Left lung (tissue), 10 donors: ENCODE results near the gene ATAD3A. TPM values are rescaled to one million over a fixed set of nuclear protein-coding genes. Genes with fewer than 3 reads are reported as not detected.

Experiments used
- ATAC-seq: fragments of 200-7000 bp; cut with Tn5 transposase; one replicate; pipeline ENCODE4 v1.9.1; 2020; ENCODE audit warnings: moderate library complexity
- DNase-seq, 4 donors: peaks; one replicate each; pipeline ENCODE4 v3.0.0-alpha.2; 2013 to 2020
- H3K27ac ChIP-seq, 2 donors: fragments of 200-600 bp; sonication (generic) in 1 of 2; one replicate each; pipeline versions ENCODE4 v1.5.0 to v1.8.0; 2020 to 2021
- H3K27me3 ChIP-seq, 2 donors: fragments of 200-600 bp; sonication (generic) in 1 of 2; one replicate each; pipeline versions ENCODE4 v1.5.0 to v1.8.0; 2020 to 2021
- H3K36me3 ChIP-seq, 2 donors: fragments of 200-600 bp; sonication (generic) in 1 of 2; one replicate each; pipeline versions ENCODE4 v1.5.0 to v1.8.0; 2020 to 2021
- H3K4me1 ChIP-seq, 2 donors: fragments of 200-600 bp; one replicate each; pipeline ENCODE4 v1.8.0; 2021
- H3K4me3 ChIP-seq, 2 donors: fragments of 200-600 bp; sonication (generic) in 1 of 2; one replicate each; pipeline versions ENCODE4 v1.5.0 to v1.8.0; 2020 to 2021; ENCODE audit warnings: mild to moderate bottlenecking in 1 of 2
- H3K9me3 ChIP-seq, 2 donors: fragments of 200-600 bp; sonication (generic) in 1 of 2; one replicate each; pipeline versions ENCODE4 v1.5.0 to v1.8.0; 2020 to 2021
- intact Hi-C, 2 donors: fragments of 100-400 bp; cut with DNase I; formaldehyde crosslinking; loops; one replicate each; pipeline versions ENCODE4 v1.11.2 to v1.14.2; 2022
- polyA plus RNA-seq, 6 donors: library from polyadenylated mRNA; unstranded; fragments of 120-200 nt; gene quantifications; one replicate each; pipeline ENCODE4 v1.2.1, GENCODE V29; 2013; ENCODE audit not compliant: insufficient read length in 6 of 6
- total RNA-seq, 2 donors: library from RNA; stranded (reverse); fragmentation: NEBNext Ultra II Directional; extraction: Animal tissue kit (Norgen Biotek cat#: 25700); gene quantifications; one replicate each; pipeline ENCODE4 v1.2.1, GENCODE V29; 2021
- TF ChIP-seq, protein P1 (sequence below), 2 donors: fragments of 200-600 bp; sonication (generic) in 1 of 2; IDR thresholded peaks; one replicate each; pipeline versions ENCODE4 v1.5.0 to v1.8.0; 2021; ENCODE audit warnings: antibody characterized with exemption in 2 of 2
- donor health status: DM: no; HTN: yes; CAD: no.
- donor health status: DM: no; HTN: no; CAD: no.

Gene ATAD3A
- total and polyA plus RNA-seq, 8 donors, result 12.1 to 37.8 (median 20.1) TPM

DNA sequence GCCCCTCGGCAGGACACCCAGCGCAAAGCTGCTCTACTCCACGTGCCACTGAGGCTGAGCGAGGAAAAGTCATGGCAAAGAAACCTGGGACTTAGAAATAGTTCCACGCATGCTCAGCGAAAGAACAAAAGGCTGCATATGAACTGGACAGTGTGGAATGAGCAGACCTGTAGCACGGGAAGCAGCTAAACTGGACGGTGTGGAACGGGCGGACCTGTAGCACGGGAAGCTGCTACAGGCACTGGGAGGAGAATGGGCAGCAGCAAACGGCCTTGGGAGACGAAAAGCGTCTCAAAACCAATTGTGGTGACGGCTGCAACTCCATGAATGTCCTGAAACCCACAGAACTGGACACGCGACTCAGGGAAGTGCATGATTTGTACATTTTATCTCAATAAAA, 47.1 kb downstream of the ATAD3A start:
- intact Hi-C loops, result no loop called here

DNA sequence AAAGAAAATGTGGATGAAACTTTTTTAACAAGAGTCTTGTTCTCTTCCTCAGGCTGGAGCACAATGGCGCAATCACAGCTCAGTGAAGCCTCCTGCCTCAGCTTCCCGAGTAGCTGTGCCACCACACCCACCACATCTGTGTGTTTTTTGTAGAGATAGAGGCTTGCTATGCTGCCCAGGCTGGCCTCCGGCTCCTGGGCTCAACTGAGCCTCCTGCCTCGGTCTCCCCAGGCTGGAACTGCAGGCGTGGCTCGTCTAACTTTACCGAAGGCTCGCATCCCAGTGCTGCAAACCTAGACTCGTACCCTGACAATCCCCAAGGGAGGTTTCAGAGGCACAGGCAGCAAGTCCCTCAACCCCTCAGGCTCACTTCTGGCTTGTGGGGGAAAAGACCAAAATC, 48.2 kb downstream of the ATAD3A start:
- no peak overlapping the region for H3K4me3 ChIP-seq
- peaks cover 0 to 6% of the 10 kb centered on the region in 2 donors for H3K4me1 ChIP-seq
- DNase-seq (no peak), ATAC-seq (no peak)
- no peaks in the 10 kb centered on the region for H3K9me3 ChIP-seq
- H3K27me3 ChIP-seq, result no peaks in the 10 kb centered on the region
- intact Hi-C loops, result no loop called here
- TF ChIP-seq, protein P1, sequence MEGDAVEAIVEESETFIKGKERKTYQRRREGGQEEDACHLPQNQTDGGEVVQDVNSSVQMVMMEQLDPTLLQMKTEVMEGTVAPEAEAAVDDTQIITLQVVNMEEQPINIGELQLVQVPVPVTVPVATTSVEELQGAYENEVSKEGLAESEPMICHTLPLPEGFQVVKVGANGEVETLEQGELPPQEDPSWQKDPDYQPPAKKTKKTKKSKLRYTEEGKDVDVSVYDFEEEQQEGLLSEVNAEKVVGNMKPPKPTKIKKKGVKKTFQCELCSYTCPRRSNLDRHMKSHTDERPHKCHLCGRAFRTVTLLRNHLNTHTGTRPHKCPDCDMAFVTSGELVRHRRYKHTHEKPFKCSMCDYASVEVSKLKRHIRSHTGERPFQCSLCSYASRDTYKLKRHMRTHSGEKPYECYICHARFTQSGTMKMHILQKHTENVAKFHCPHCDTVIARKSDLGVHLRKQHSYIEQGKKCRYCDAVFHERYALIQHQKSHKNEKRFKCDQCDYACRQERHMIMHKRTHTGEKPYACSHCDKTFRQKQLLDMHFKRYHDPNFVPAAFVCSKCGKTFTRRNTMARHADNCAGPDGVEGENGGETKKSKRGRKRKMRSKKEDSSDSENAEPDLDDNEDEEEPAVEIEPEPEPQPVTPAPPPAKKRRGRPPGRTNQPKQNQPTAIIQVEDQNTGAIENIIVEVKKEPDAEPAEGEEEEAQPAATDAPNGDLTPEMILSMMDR (IDR thresholded peaks at IDR 0.05), result no peak
- no peak overlapping the region for H3K27ac ChIP-seq
- peaks cover 7 to 62% of the 10 kb centered on the region in 2 donors for H3K36me3 ChIP-seq

More for the DNA sequence above, 47.1 kb downstream of the ATAD3A start:
- ATAC-seq, result no peak
- no peaks in the 10 kb centered on the region for H3K27me3 ChIP-seq
- TF ChIP-seq, protein P1 (IDR thresholded peaks at IDR 0.05), result no peak
- no peak overlapping the region for H3K4me3 ChIP-seq
- no peak overlapping the region for H3K27ac ChIP-seq
- H3K9me3 ChIP-seq, result no peaks in the 10 kb centered on the region
- DNase-seq, result no peak
- peaks cover 0 to 51% of the 10 kb centered on the region in 2 donors for H3K36me3 ChIP-seq
- H3K4me1 ChIP-seq, result peaks cover 0 to 6% of the 10 kb centered on the region in 2 donors

DNA sequence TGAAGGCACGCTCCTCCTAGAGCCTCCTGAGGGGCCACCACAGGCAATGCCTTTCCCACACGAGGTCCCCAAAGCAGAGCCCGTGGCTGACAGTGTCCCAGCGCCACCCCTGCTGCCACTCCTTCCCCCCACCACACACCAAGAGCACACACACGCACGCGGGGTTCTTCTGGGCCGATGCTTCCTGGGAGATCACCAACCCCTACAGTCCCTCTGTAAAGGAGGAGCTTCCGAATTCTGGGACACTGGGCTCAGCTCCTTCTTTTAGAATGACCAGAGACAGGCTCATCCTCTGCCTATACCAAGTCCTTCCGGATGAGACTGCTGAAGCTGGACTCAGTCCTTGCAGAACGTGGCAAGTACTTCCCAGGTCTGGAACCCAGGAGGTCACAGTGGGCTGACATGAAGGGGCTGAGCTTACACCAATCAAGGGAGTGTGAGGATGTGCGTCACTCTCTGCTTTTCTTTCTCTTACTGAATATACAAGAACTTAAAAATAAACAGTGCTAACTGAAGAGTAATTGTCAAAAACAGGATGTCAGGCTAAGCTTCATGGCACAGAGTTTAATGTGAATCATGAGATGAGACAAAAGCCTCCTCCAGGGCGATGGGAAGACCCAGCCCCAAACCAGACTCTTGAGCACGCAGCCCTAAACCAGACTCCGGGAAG, 50.0 kb downstream of the ATAD3A start:
- DNase-seq (no peak), ATAC-seq (no peak)
- Histone ChIP-seq H3K27me3 (no peaks in the 10 kb centered on the region), H3K36me3 (peaks cover 7 to 72% of the 10 kb centered on the region in 2 donors), H3K4me1 (peaks cover 0 to 13% of the 10 kb centered on the region in 2 donors), H3K27ac (peak overlapping the region; percentile 39 to 45), H3K4me3 (no peak overlapping the region), H3K9me3 (no peaks in the 10 kb centered on the region)
- TF ChIP-seq, protein P1 (IDR thresholded peaks at IDR 0.05), result no peak
- intact Hi-C loops, result no loop called here

DNA sequence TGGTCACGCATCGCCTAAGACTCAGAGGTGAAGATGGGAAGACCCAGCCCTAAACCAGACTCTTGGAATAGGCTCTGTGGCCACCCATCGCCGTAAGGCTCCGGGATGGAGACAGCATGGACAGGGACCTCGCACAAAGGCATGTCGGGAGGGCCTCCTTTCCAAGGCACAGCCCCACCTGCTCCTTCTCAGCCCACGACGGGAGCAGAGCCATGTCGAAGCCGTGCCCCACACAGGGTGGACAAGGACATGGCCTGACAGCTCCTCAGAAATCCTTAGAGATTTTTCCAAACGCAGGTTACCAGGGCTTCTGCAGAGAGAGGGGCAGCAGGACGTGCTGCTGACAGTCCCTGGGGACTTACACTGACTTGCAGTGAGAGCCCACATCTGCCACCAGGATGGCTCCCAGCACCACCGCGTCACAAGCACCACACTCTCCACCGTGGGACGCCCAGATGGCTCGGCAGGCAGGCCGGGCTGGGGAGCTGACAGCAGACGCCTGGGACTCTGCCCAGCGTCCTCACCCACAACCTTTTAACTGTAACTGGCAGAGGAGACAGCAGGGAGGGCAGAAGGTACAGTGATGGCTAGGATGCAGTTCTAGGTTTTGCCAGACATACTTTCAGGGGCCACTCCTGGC, 50.7 kb downstream of the ATAD3A start:
- peak overlapping the region; percentile 19 to 45 for H3K27ac ChIP-seq
- intact Hi-C loops, result no loop called here

DNA sequence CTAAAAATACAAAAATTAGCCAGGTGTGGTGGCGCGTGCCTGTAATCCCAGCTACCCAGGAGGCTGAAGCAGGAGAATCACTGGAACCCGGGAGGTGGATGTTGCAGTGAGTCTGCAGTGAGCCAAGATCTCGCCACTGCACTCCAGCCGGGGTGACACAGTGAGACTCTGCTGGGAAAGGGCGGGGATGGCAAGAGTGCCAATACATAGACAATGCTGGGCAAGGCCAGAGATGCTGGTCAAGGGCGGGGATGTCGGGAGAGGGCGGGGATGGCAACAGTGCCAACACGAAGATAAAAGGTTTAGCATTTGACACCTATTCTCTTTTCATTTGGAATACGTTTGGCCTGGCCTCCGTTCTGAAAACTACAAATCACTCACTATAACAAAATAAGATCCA, 51.7 kb downstream of the ATAD3A start:
- TF ChIP-seq, protein P1 (IDR thresholded peaks at IDR 0.05), result no peak
- DNase-seq (no peak), ATAC-seq (no peak)
- no peak overlapping the region for H3K27ac ChIP-seq
- peaks cover 7 to 80% of the 10 kb centered on the region in 2 donors for H3K36me3 ChIP-seq
- intact Hi-C loops, result no loop called here
- H3K4me1 ChIP-seq, result peaks cover 0 to 24% of the 10 kb centered on the region in 2 donors
- H3K4me3 ChIP-seq, result no peak overlapping the region
- H3K9me3 ChIP-seq, result no peaks in the 10 kb centered on the region
- H3K27me3 ChIP-seq, result no peaks in the 10 kb centered on the region

More for the DNA sequence above, 50.7 kb downstream of the ATAD3A start:
- TF ChIP-seq, protein P1 (IDR thresholded peaks at IDR 0.05), result no peak
- ATAC-seq (no peak), DNase-seq (no peak)
- H3K4me3 ChIP-seq, result no peak overlapping the region
- H3K36me3 ChIP-seq, result peaks cover 7 to 73% of the 10 kb centered on the region in 2 donors
- H3K9me3 ChIP-seq, result no peaks in the 10 kb centered on the region
- peaks cover 0 to 14% of the 10 kb centered on the region in 2 donors for H3K4me1 ChIP-seq
- H3K27me3 ChIP-seq, result no peaks in the 10 kb centered on the region
